Uterus (tissue), 4 donors: ENCODE results near the gene ANKK1. TPM values are rescaled to one million over a fixed set of nuclear protein-coding genes. Genes with fewer than 3 reads are reported as not detected.

Experiments used
- DNase-seq, 2 donors: peaks; one replicate each; pipeline ENCODE4 v3.0.0-alpha.2; 2019 to 2020
- H3K27ac ChIP-seq, 2 donors: fragments of 200-600 bp; sonication (generic); 1 replicate in 1 of 2; 2 replicates in 1 of 2; pipeline ENCODE4 v1.5.1; 2016 to 2018
- H3K27me3 ChIP-seq, 2 donors: fragments of 200-600 bp; sonication (generic); one replicate each; pipeline ENCODE4 v1.5.1; 2018 to 2019; ENCODE audit warnings: control low read depth in 1 of 2
- H3K36me3 ChIP-seq, 2 donors: fragments of 200-600 bp; sonication (generic); one replicate each; pipeline ENCODE4 v1.5.1; 2019; ENCODE audit warnings: control low read depth in 1 of 2
- H3K4me1 ChIP-seq, 2 donors: fragments of 200-600 bp; sonication (generic); one replicate each; pipeline ENCODE4 v1.5.1; 2018 to 2019; ENCODE audit warnings: control low read depth in 1 of 2
- H3K4me3 ChIP-seq, 2 donors: fragments of 200-600 bp; sonication (generic); 1 replicate in 1 of 2; 2 replicates in 1 of 2; pipeline ENCODE4 v1.5.1; 2018 to 2019; ENCODE audit warnings: mild to moderate bottlenecking in 1 of 2
- H3K9me3 ChIP-seq, 2 donors: fragments of 200-600 bp; sonication (generic); one replicate each; pipeline ENCODE4 v1.5.1; 2019; ENCODE audit warnings: control low read depth in 1 of 2
- POLR2A ChIP-seq, 2 donors: fragments of 450-650 bp; IDR thresholded peaks; one replicate each; pipeline ENCODE4 v1.6.1; 2016; ENCODE audit warnings: antibody characterized with exemption in 2 of 2, mild to moderate bottlenecking in 1 of 2, moderate library complexity in 1 of 2
- intact Hi-C: fragments of 100-400 bp; cut with DNase I; formaldehyde crosslinking; loops from one replicate; pipeline ENCODE4 v1.15.1; 2023; ENCODE audit warnings: low total_unique reads
- total RNA-seq, 4 donors: library from RNA; depleted of rRNA in 3 of 4; stranded (reverse); fragments of >200 nt in 3 of 4; gene quantifications; one replicate each; pipeline versions ENCODE4 v1.1.0 to v1.2.4, GENCODE V29; 2014 to 2023
- TF ChIP-seq, protein P1 (sequence below), 4 experiments: fragments of 200-600 bp in 2 of 4; fragments of 450-650 bp in 2 of 4; sonication (generic) in 2 of 4; IDR thresholded peaks; one replicate each; pipeline ENCODE4 v1.5.1; 2016 to 2019; ENCODE audit warnings: antibody characterized with exemption in 4 of 4, mild to moderate bottlenecking in 2 of 4, moderate library complexity in 1 of 4
- donor health status: DM: yes; HTN: yes; CAD: no.

Gene ANKK1
- total RNA-seq, 4 donors from 2014 or later: 0.41 to 1.0 TPM; not detected in 2

DNA sequence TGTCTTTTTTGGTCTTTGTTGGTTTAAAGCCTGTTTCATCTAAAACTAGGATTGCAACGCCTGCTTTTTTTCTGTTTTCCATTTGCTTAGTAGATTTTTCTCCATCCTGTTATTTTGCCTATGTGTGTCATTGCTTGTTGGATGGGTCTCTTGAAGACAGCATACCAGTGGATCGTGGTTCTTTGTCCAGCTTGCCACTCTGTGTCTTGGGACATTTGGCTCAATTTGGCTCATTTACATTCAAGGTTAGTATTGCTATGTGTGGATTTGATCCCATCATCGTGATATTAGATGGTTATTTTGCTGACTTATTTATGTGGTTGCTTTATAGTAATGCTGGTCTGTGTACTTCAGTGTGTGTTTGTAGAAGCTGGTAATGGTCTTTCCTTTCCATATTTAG lies 31.4 kb upstream of the ANKK1 start:
- no peak overlapping the region for H3K27ac ChIP-seq
- no peaks in the 10 kb centered on the region for H3K27me3 ChIP-seq
- H3K36me3 ChIP-seq: no peaks in the 10 kb centered on the region
- no peak overlapping the region for H3K4me3 ChIP-seq
- no peak for DNase-seq
- intact Hi-C loops: no loop called here
- TF ChIP-seq, protein P1, sequence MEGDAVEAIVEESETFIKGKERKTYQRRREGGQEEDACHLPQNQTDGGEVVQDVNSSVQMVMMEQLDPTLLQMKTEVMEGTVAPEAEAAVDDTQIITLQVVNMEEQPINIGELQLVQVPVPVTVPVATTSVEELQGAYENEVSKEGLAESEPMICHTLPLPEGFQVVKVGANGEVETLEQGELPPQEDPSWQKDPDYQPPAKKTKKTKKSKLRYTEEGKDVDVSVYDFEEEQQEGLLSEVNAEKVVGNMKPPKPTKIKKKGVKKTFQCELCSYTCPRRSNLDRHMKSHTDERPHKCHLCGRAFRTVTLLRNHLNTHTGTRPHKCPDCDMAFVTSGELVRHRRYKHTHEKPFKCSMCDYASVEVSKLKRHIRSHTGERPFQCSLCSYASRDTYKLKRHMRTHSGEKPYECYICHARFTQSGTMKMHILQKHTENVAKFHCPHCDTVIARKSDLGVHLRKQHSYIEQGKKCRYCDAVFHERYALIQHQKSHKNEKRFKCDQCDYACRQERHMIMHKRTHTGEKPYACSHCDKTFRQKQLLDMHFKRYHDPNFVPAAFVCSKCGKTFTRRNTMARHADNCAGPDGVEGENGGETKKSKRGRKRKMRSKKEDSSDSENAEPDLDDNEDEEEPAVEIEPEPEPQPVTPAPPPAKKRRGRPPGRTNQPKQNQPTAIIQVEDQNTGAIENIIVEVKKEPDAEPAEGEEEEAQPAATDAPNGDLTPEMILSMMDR (IDR thresholded peaks at IDR 0.05): no peak
- no peak for TF ChIP-seq POLR2A (IDR thresholded peaks at IDR 0.05)
- H3K9me3 ChIP-seq: no peaks in the 10 kb centered on the region
- H3K4me1 ChIP-seq: no peaks in the 10 kb centered on the region

DNA sequence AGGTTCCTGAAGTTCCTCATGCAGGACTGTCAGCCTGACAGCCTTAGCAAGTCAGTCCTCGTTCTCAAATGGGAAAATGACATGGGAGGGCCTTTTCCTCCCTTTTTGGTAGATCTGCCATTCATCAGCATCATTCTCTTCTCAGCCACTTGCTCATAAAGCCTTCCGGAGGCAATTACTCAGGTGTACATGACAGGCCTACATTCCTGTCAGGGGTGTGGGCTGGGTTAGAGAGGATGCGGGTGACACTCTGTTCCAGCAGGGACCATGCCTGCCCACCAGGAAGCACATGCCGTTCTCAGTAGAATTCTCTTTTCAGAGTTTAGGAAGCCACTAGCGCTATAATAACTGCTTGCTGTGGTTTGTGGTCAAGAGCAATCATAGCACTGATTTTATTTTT lies 24.2 kb upstream of the ANKK1 start:
- Histone ChIP-seq H3K4me3 (no peak overlapping the region), H3K27me3 (no peaks in the 10 kb centered on the region), H3K9me3 (no peaks in the 10 kb centered on the region), H3K4me1 (no peaks in the 10 kb centered on the region), H3K36me3 (no peaks in the 10 kb centered on the region), H3K27ac (no peak overlapping the region)
- no peak for DNase-seq
- no peak for TF ChIP-seq POLR2A (IDR thresholded peaks at IDR 0.05)
- TF ChIP-seq, protein P1 (IDR thresholded peaks at IDR 0.05): no peak
- intact Hi-C loops: no loop called here

GRCh38 chr11:113363996-113364641 lies 23.5 kb upstream of the ANKK1 start:
- no peak for DNase-seq
- H3K36me3 ChIP-seq: no peaks in the 10 kb centered on the region
- no peaks in the 10 kb centered on the region for H3K9me3 ChIP-seq
- intact Hi-C loops: no loop called here
- no peak overlapping the region for H3K27ac ChIP-seq
- no peaks in the 10 kb centered on the region for H3K27me3 ChIP-seq
- TF ChIP-seq POLR2A (IDR thresholded peaks at IDR 0.05): no peak
- TF ChIP-seq, protein P1 (IDR thresholded peaks at IDR 0.05): no peak
- no peak overlapping the region for H3K4me3 ChIP-seq
- no peaks in the 10 kb centered on the region for H3K4me1 ChIP-seq

DNA sequence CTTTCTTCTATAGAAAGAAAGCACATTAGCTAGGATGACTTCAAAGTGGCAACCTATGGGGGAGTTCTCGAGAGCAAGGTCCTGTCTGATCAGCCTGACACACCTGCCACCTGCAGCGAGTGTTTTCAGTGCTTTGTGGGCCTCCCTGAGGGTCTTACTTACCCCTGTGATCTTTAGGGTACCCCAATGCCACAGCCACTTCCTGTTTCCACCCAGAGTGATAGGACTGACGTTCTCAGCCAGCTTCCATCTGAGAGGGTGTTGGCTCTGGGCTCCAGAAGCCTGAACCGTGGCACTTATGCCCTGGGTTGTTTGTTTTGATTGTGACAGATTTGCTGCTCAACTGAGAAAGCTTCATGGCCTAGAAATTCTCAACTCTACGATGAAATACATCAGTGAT lies 21.7 kb upstream of the ANKK1 start:
- Histone ChIP-seq H3K27me3 (no peaks in the 10 kb centered on the region), H3K4me3 (no peak overlapping the region), H3K9me3 (no peaks in the 10 kb centered on the region), H3K27ac (no peak overlapping the region), H3K36me3 (no peaks in the 10 kb centered on the region), H3K4me1 (no peaks in the 10 kb centered on the region)
- TF ChIP-seq, protein P1 (IDR thresholded peaks at IDR 0.05): no peak
- TF ChIP-seq POLR2A (IDR thresholded peaks at IDR 0.05): no peak
- no peak for DNase-seq
- intact Hi-C loops: no loop called here

DNA sequence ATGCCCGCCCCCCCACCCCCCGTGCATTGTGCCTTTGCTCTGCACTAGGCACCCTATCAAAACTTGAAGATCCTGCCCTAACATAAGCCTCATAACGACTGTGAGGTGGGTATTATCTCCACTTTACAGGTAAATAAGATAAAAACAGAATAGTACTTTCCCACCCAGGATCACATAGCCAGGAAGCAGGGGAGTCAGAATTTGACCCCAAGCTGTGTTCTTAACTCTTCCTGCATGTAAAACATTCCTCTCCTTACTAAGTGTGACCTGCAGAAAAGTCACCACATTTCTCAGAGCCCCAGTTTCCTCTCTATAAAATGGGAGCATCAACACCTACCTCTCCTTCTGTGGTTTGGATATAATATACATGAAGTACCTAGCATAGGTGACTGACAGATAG lies 18.2 kb upstream of the ANKK1 start:
- H3K36me3 ChIP-seq: no peaks in the 10 kb centered on the region
- H3K9me3 ChIP-seq: no peaks in the 10 kb centered on the region
- TF ChIP-seq, protein P1 (IDR thresholded peaks at IDR 0.05): no peak
- no peak for TF ChIP-seq POLR2A (IDR thresholded peaks at IDR 0.05)
- no peak overlapping the region for H3K4me3 ChIP-seq
- no peaks in the 10 kb centered on the region for H3K27me3 ChIP-seq
- DNase-seq: no peak
- no peak overlapping the region for H3K27ac ChIP-seq
- H3K4me1 ChIP-seq: no peaks in the 10 kb centered on the region
- intact Hi-C loops: no loop called here
